GM19395 (cell line): ENCODE data around the gene ZBTB2.
A peak's percentile ranks its signal among the peaks of the same experiment; 100 is the strongest.
"Not testable (repeated sequence)": the region's sequence is repeated elsewhere in the genome, so short reads cannot be mapped to it uniquely, and the experiment has no call there.

ENCODE experiments used
- ATAC-seq: cut with Tn5 transposase; IDR thresholded peaks from one replicate; pipeline ENCODE4 v1.9.1; 2021; ENCODE audit warnings: mild to moderate bottlenecking, moderate library complexity; ENCODE audit not compliant: unreplicated experiment

The ZBTB2 gene

GRCh38 chr6:151403919-151404308, 12.6 kb upstream of the ZBTB2 start:
- no peak for ATAC-seq

- ATAC-seq = no peak
Observed at GRCh38 chr6:151402228-151402627, 10.9 kb upstream of the ZBTB2 start.

DNA sequence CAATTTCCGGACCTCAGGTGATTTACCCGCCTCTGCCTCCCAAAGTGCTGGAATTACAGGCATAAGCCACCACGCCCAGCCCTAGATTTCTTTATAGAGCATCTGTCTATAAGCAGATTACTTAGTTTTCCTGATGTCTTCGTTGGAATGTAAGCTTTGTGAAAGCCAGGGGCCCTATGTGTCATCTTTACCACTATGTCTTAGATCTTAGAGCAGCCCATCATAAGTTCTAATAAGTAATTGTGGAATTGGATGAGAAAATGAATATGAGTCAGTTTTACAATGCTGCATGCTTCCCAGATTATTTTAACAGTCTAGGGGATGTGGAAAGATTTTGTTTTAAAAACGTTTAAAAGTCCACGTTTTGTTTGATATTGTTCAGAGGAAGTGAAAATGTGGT, 9.1 kb upstream of the ZBTB2 start:
- ATAC-seq = no peak

GRCh38 chr6:151399679-151400078, 8.3 kb upstream of the ZBTB2 start:
- no peak for ATAC-seq

- no peak for ATAC-seq
Observed at GRCh38 chr6:151393410-151393809, 2.1 kb upstream of the ZBTB2 start.

DNA sequence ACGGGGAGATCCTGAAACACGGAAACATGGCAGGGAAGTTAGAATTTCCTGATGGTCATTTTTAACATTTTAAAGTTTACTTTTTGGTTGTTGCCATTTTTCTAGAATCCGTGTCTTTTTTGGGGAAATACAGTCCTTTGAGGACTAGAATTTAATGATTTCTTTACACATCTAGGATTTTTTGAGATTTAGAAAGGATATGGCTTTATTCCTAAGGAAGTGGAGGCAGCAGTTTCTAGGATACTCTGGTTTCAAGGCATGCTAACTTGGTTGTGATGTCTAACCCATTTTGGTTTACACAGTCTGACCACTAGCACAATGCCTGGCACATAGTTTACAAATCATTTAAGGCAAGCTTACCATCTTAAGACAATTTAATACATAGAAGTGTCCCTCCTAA, 1.1 kb upstream of the ZBTB2 start:
- ATAC-seq = no peak

DNA sequence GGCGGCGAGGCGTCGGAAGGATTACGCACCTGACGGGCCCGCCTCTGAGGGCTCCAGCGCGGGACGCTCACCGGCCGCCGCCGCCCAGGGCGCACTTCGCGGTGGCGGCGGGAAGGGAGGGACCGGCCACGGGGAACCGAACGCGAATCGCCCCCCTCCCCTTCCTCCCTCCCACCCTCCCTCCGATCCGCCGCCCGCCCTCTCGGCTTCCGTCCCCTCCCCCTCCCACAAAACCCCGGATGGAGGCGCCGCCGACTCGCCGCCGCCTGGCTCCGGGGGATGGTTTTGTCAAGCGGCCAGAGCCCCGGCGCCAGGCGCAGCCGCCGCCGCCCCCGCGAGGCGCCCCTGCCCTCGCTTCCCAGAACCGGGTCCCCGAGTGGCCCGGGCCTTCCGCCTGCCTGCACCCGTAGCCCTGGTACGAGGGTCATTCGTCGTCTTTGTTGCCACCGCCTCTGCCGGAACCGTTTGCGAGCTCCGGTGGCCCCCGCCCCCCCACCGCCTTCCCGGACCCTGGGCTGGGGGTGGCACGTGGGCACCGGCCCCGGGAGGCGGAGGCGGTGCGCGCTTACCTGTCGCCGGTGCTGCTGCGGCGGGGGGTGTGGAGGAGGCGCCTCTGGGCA, 398 bp downstream of the ZBTB2 start:
- ATAC-seq = peak; percentile 17

DNA sequence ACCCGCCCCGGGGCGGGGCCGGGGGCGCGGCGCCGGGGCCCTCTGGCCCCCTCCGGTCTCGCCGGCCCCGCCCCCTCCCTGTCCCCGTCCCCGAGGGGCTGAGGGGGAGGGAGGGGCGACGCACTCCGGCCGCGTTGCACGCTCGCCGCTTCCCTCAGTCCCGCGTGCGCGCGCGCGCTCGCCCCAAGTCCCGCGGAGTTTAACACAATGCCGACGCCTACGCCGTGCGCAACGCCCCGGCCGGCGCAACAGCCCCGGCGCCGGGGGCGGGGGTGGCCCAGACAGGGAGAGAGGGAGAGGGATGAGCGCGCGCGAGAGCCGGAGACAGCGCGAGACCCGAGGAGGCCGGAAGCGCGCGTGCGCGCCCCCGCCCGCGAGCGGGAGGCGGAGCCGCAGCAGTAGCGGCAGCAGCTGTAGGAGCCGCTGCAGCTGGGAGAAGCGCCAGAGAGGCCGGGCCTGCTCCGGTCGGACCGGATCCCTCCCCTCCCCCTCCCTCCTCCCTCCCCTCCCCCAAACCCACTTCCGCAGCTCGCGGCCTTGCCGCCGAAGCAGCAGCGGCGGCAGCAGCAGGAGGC, 996 bp downstream of the ZBTB2 start:
- ATAC-seq = peak; percentile 79

GRCh38 chr6:151389618-151390275, 1.6 kb downstream of the ZBTB2 start:
- peak; percentile 61 for ATAC-seq

DNA sequence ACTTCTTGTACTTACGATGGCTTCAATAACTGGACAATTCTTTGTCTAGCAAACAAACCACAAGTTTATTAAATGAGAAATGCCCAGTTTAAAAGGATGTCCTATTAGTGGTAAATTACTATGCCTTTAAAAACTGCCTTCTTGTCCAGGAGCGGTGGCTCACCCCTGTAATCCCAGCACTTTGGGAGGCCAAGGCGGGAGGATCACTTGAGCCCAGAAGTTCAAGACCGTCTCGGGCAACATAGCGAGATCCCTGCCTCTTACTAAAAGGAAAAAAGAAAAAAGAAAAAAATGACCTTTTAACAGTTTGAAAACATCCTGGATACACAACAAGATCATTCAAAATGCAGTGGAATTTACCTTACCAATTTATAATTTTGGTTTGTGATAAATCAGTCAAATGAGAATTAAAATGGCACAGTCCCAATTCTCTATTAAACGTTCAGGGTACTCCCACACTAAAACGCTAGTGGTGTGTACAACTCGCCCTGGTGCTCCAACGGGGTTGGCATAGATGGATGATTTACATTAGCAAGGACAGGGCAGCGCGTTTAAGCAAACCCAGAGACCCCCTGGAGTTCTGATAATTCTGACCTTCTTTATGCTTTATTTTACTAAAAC, 2.3 kb downstream of the ZBTB2 start:
- no peak for ATAC-seq

DNA sequence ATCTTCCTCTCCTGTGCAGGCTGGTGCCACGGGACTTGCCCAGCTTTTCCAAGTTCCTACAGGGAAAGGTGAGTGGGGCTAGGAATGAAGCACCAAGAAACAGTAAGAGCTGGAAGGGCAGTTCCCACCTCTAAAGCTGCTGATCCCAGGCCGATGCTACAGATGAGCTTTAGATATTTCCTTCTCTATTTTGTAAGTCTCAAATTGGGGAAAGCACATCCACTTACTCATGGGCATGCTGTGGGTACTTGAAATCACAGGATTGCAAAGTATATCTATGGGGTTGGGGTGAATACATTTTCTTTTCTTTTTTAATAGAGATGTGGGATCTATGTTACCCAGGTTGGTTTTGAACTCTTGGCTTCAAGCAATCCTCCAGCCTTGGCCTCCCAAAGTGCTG, 3.1 kb downstream of the ZBTB2 start:
- ATAC-seq = no peak

DNA sequence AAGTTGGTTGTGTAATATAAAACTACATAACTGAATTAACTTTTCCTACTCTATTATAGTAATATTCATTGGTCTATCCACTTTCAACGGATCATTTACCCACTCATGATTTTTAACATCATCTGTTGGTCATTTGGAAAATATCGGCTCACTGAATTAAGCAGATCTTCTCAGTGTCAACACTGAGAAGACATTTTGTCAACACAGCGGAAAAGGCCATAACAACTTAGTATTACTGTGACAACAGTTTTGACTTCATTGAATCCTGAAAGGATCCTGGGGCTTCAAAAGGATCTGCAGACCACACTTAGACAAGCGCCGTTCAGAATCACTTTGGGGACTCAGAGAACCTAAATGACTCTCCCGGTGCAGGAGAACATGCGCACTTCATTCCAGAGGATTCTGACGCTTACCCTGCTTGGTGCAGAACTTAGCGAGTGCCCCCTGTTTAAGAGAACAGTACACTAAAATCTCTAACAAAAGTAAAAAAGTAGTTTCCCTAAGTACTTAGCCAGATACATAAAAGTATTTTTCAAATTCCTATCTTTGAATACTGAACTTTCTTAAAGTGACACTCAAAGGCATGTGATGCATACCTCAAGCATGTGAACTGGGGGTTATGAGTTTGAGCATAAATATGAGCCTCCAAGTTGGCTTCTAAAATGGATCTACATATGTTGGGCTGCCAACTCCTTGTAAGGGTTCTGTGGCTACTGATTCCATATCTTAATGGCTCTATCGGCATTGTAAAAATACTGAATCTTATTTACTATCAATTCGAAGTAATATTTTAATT, 4.0 kb downstream of the ZBTB2 start:
- no peak for ATAC-seq

DNA sequence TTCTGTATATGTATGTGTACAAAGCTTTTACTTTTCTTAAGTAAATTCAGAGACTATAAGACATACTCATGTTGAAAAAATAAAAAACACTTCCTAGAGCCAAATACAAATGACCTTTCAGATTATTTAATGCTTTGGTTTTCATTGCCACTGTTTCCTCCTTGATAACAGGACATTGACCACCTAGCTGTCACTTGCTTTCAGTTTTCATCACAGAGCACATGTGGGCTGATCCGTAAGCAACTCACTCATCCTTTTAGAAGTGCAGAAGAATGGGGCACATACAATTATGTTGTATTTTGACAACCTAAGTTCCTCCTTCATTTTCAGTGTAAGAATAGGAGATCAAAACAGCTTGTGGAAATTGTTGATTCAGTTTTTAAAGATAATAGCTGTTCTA, 6.2 kb downstream of the ZBTB2 start:
- ATAC-seq = no peak

DNA sequence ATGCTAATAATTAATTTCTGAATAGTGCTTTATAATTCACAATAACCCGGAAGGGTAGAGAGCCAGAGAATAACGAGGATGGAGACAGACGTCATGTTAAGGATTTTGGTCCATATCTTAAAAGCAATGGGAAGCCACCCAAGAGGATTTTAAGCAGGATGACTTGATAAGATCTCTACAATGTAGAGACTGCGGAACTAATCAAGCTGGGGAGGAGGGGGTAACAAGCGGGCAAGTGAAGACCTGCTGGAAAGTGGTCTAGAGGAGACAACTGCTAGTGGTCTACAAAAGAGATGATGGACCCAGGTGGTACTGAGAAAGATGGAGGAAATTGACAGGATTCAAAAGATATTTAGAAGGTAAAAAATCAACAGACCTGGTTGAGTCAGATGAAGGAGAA, 7.2 kb downstream of the ZBTB2 start:
- ATAC-seq = no peak

DNA sequence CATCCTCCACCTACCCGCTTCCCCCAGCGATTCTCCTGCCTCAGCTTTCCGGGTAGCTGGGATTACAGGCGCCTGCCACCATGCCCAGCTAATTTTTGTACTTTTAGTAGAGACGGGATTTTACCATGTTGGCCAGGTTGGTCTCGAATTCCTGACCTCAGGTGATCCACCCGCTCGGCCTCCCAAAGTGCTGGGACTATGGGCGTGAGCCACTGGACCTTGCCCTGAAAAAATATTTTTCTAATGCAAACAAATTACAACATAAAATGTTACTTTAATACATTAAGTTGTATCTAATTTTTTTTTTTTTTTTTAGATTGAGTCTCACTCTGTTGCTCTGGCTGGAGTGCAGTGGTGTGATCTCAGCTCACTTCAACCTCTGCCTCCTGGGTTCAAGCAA, 8.7 kb downstream of the ZBTB2 start:
- not testable (repeated sequence) for ATAC-seq

GRCh38 chr6:151381722-151382121, 9.6 kb downstream of the ZBTB2 start:
- ATAC-seq = no peak

GRCh38 chr6:151380848-151381205, 10.5 kb downstream of the ZBTB2 start:
- no peak for ATAC-seq

GRCh38 chr6:151379933-151380847, 11.2 kb downstream of the ZBTB2 start:
- ATAC-seq = peak; percentile 74

DNA sequence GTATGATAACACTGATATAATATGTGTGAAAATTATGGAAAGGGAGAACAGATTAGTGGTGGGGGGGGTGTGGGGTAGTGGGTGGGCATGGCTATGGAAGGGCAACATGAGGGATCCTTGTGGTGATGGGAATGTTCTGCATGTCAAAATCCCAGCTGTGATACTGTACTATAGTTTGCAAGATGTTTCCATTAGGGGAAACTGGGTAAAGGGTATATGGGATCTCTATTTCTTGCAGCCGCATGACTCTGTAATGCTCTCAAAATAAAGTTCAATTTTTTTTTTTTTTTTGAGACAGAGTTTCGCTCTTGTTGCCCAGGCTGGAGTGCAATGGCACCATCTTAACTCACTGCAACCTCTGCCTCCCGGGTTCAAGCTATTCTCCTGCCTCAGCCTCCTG, 14.3 kb downstream of the ZBTB2 start:
- no peak for ATAC-seq

DNA sequence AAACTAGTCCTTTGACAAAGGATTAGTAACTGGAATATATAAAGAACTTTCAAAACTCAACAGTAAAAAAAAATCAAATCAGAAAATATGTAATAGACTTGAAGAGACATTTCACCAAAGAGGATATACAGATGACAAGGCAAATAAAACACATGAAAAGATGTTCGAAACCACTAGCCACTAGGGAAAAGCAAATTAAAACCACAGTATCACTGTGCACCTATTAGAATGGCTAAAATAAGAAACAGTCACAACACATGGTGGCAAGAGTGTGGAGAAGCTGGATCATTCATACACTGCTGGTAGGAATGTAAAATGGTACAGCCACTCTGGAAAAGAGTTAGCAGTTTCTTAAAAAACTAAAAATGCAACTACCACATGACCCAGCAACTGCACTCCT, 14.9 kb downstream of the ZBTB2 start:
- ATAC-seq = no peak
